ENCODE measurements around the gene MYL4.
"Not testable (repeated sequence)": the region's sequence is repeated elsewhere in the genome, so short reads cannot be mapped to it uniquely, and the experiment has no call there.

MYL4 gene

DNA sequence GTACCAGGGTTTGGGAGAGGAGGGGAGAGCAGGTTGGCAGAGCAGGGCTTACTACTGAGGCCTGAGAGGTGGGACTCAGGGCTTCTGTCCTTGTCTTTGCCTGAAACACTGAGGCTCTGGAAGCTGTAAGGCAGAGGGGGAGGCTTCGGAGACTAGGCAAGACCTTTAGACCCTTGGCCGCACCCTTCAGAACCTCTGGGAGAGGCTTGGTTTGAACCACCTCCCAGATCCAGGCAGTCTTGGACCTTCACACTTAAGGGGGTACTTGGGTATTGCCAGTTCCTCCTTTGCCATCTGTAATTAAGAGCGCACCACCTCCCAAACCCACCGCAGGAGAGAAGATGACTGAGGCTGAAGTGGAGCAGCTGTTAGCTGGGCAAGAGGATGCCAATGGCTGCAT, 12.9 kb downstream of the MYL4 start:
- no peak for DNase-seq

DNA sequence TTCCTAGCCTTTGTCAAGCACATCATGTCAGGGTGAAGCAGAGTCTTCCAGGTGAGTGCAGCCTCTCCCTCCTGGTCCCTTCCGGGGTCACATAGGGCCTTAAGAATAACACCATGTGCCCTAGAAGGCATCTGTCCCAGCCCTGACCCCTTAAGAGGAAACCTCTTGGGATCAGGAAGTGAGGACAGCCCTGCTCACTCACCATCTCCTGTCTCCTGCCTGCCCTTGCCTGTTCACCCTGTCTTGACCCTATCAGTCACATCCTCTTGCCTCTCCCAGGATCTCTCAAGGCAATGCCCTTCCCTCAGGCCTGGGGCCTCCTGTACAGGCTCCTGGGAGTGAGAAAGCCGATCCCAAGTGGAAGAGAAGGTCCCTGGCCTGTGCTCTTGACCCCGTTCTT, 13.9 kb downstream of the MYL4 start:
- no peak for DNase-seq

DNA sequence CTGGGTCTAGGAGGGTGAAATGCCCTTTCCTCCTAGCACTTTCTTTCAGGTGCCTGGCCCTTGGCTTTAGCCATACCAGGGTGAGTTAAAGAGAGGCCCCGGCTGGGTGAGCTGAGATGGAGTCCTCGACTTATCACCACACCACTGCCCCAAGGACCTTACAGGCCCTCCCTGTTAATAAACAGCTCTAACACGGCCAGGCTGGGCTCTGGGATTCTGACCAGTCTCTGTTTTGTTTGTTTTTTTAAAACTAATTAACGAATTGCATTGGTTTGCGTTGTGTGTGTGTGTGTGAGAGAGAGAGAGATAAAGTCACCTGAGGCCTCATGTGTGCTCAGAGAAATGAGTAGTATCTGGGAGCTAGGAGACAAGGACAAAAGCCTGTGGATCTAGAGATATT, 14.3 kb downstream of the MYL4 start:
- no peak for DNase-seq

DNA sequence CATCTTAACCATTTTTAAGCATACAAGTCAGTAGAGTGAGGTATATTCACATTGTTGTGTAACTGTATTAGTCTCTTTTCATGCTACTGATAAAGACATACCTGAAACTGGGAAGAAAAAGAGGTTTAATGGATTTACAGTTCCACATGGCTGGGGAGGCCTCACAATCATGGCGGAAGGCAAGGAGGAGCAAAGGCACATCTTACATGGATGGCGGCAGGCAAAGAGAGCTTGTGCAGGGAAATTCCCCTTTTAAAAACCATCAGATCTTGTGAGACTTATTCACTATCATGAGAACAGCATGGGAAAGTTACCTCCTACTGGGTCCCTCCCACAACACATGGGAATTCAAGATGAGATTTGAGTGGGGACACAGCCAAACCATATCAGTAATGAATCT, 14.9 kb downstream of the MYL4 start:
- DNase-seq = not testable (repeated sequence)

DNA sequence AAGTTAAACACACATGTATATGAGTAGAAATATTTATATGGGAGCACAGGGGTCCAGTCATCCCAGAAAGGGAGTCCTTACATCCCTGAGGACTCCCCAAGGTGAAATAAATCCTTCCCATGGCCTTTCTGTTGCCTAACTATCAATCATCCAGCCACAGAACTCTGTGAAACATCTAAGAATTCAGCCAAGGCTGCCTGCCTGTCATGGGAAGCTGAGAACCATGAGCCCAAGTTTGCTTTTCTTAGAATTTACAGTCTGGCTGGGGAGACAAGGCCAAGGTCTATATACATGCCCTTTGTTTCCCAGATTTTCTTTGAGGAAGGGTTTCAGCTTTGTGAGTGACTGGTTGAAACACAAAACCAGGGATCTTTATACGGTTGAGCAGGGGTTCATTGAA, 15.8 kb downstream of the MYL4 start:
- DNase-seq = no peak

DNA sequence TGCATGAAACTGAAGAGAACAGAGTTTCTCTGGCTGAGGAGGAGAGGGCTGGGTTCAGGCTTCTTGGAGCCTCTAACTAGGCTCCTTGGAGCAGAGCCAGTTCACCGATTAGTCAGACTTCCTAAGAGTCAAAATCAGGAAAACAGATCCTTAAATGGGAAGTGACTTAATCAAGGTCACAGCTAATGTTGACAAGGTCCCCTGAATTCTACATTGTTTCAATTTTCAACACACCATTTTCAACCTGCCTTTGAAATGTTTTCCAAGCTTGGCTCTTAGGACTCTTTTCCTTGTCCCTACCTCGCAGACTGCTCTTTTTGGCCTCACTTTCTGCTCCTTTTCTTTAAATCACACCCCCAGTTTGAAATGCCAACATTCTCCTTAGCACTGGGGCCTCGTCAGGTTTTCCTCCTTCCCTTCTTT, 16.3 kb downstream of the MYL4 start:
- DNase-seq = no peak

DNA sequence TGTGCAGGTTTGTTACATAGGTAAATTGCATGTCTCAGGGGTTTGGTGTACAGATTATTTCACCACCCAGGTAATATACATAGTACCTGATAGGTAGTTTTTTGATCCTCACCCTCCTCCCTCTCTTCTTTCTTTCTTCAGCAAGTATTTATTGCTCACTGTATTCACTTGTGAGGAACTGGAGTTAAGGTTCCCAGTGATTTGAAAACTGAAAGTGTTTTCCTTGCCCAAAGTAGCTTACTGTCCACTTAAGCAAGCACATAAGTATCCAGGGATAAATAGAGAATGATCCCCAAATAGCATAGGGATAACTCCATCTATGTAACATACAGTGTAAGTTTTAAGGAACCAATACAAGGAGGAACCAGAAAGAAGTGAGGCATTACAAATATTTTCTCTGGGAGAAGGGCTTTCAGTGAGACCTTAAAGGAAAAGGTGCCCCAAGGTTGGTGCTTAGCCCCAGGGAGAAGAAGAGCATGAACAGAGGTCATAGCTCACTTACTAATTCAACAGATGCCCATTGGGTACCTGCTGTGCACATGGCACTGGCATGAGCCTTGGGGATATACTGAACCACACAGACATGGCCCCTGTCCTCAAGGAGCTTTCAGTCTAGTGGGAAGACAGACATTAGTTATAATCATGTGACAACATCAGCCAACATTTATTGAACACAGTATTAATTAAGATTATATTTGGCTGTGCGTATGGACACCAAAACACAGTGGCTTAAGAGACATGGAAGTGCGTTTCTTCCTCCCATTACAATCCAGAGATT, 17.0 kb downstream of the MYL4 start:
- DNase-seq = no peak

DNA sequence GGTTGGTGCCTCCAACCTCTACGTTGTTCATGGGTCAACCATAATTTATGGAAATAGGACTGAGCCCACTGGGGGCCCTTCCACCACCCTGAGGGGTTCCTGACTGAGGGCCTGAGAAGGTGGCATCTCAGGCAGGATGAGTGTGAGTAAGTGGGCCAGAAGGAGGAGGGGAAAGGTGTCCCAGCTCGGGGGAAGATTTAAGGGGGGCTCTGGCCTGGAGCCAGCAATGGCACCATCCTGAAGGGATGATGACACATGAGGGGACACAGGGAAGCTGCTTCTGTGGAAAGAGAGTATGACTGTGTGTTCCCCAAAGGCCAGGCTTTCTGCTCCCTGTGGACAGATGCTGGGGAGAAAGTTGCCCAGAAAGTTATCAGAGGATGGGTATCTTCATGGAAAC, 18.7 kb downstream of the MYL4 start:
- no peak for DNase-seq

DNA sequence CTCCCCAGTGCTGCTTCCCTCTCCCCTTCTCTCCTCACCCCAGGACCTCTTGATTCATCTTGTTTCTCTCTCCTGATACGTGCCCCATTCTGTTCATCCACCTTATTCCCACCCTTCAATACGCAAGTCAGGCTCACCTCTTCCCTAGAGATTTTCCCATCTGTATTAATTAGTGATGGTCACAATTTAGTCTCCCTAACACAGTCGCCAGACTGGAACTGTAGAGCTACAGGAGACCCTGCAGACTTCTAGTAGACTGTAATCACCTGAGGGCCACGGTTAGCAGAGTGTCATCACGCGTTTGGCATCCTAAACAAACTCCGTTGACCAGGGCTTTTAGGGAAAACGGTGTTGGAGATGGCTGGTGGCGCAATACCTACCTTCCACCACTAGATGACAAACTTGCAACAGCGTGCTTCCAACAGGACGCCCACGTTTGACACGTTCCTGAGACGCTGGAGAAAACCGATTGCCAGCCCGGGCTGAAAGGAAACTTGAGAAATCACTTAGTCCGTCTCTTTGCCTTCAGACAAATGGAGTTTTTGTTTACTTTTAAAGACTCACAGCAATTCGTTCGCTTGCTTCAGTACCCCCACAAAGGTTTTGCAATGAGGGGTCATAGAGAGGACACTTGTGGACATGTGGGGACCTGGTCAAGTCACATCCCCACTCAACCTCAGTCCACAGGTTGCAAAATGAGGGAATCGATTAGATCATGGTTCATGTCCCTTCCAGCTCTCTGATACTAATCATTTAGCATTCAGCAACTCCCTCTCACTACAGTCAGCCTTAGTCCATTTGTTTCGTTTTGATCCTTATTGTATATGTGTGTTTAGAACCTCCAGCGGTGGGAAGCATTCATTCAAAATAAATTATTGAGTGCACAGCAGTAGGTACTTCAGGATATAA, 20.6 kb downstream of the MYL4 start:
- peak; percentile 81 for DNase-seq

DNA sequence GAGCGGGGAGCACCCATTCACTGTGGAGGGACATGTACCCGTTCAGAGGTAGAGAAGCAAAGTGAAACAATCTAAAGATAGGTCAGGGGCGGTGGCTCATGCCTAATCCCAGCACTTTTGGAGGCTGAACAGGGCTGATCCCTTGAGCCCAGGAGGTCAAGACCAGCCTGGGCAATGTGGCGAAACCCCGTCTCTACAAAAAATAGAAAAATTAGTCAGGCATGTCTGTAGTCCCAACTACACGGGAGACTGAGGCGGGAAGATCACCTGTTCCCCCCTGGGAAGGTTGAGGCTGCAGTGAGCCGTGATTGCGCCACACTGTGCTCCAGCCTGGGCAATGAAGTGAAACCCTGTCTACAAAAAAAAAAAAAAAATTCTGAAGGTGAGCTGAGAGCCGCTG, 21.7 kb downstream of the MYL4 start:
- no peak for DNase-seq

DNA sequence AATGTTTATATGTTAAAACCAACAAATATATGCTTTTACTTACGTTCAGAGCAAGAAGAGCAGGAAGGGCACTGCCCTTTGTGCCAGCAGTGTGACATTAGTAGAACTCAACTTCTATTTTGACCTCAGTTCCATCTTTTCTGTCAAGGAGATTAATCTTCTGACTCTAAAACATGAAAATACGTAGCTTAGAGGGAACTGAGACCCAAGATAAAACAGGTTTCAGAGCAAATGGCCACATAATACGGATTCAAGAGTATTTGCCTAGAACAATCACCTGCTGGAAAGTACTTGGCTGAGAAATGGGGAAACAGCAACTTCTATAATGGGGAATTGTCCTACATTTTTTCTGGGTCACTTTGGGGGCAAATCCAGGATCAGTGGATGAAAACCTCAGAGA, 22.2 kb downstream of the MYL4 start:
- DNase-seq = no peak

DNA sequence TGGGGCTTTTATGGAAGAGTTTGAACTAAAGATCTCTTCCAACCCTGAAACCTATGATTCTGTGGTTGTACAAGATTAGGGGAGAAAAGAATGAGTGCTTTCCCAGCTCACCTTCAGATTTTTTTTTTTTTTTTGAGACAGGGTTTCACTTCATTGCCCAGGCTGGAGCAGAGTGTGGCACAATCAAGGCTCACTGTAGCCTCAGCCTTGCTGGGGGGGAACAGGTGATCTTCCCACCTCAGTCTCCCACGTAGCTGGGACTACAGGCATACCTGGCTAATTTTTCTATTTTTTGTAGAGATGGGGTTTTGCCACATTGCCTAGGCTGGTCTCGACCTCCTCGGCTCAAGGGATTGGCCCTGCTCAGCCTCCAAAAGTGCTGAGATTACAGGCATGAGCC, 22.7 kb downstream of the MYL4 start:
- DNase-seq = no peak

DNA sequence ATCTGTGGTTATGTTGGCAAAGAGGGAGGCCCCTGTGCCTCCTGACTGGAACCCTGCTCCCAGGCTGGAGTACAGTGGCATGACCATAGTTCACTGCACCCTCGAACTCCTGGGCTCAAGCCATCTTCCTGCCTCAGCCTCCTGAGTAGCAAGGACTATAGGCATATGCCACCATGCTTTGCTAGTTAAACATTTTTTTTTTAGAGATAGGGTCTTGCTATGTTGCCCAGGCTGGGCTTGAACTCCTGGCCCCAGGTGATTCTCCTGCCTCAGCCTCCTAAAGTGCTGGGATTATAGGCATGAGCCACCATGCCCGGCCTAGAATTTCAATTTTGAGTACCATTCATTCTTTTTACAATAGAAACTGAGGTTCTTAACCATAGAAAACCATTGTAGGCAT, 23.3 kb downstream of the MYL4 start:
- DNase-seq = no peak

DNA sequence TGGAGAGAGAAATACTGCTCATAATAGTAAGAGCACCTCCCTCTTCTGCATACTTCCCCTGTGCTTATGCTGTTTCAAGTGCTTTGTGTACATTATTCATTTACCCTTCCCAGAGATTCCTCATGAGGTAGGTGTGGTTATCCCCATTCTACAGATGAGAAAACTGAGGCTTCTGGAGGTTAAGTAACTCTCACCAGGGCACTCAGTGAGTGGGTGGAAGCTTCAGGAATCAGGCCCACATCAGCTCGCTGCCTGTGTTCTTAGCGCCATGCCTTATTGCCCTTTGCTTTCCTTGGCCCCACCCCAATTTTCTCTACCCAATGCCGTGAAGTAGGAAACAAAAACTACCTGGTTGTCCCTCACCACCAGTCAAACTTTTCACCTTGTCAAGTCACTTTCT, 26.4 kb downstream of the MYL4 start:
- no peak for DNase-seq

DNA sequence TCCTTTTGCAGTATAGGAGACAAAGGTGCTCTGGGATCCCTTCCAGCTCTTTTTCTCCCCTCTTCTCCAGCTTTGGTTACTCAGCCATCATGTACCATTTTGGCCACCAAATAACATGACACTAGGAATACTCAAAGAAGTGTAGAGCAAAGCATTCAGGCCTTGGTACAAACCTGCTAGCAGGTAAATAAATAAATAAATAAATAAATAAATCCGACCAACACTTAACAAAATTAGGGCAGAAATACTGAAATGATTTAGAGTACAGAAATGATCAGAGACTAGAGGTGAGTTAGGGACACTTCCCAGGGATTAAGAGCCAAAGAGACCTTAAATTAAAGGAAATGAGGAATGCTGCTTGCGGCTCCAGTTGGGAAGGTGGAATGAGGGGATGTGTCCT, 26.8 kb downstream of the MYL4 start:
- no peak for DNase-seq

DNA sequence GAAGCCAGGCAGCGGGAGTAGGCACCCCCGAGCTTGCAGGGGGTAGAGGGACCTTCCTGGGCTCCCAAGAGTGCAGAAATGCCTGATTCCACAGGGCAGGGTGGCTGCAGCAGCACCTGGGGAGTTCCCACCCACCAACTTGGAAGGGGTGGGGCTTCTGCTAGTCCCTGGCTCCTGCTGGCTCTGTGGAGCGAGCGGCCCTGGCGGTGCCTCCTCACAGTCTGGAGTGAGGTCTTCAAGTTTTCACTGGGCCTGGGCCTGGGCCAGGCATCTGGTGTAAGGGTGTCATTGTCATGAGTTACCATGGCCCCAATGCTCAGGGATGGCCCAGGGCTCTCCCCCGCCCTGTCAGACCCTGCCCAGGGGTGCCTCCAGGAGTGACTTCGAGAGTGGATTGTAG, 28.7 kb downstream of the MYL4 start:
- no peak for DNase-seq

DNA sequence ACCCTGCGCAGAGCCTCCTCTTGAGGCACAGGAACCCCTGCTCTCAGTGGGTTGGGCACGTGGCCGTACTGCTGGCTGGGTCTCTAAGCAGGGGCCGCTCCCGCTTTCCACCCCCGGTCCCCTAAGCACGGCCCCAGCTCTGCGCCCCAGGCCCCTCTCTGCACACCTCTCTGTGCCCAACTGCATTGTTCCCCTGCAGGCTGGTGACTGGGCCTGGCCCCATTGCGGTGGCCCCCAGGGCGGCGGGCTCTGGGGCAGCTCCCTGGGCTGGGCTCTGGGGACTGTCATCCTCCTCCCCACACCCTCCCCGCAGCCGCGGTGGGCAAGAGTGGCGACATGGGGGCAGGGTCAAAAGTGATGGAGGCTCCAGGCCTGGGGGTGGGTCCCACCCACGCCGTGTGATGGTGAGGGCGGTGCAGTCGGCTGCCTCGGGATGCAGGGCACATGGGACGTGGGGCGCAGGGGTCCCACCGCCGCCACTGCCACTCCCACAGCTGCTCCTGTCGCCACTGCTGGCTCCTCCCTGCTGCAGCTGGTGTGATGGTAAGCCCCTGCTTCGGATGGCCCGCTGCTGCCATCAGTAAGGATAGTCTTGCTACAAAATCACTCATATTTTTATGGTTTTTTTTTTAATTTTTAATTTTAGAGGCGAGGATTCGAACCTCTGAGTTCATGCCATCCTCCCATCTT, 29.3 kb downstream of the MYL4 start:
- no peak for DNase-seq

DNA sequence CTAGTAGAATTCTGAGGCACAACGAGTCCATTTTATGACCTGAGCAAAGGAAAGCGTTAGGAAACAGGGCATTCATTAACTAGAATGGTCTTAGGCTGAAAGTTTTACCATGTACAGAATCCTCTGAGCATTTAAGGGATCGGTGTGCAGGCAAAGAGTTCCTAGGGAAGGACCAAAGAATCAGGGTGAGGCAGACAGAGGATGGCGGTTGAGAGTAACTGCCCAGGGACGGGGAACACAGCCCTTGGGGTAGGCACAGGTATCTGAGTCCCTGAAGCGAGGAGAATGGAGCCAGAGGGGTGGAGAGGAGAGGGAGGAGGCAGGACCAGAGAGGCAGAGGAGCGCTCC, 30.4 kb downstream of the MYL4 start:
- no peak for DNase-seq

DNA sequence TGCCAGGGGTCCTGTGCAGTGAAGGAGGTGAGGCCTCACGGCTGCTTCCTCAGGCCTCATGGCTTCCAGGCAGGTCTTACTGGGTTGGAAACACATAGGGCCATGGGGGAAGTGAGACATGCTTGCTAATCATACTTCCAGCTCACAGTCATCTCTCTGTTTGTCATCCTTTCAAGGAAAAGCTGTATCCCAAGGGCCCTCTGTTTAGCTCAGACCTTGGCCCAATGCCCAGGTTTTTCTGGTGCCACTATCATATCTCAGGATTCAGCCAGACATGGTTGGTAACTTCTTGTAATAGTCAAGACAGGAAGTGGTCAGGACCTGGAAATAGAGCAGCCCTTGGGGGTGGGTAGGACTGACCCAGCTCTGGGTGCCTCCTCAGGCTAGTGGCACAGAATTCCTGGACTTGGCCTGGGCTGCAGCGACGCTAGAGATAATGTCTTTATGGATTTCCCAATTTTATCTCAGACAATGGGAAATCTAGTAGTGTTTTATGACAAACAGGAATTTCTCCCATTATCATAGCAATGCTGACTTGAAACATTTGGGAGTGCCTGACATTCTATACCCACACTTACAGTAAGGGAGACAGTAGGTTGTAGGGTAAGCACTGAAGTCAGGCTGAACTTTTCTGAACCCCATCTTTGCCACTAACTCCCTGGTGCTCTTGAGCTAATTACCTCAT, 31.0 kb downstream of the MYL4 start:
- no peak for DNase-seq

DNA sequence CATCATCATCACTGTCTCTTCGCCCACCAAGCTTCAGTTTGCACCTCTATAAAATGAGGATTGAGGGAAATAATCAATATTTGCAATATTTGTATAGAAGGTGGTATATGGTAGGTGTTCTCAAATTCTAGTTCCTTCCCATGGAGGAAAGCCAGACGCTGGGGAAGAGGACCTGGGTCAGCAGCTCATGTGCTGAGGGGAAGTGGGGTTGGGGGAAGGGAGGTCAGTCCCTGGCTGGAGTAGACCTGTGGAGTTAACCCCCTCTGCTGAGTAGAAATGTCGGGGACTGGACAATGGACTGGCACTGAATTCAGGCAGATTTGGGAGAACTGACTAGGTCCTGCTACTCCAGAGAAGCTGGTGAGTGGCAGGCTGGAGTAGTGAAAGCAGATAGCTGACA, 31.7 kb downstream of the MYL4 start:
- DNase-seq = no peak

DNA sequence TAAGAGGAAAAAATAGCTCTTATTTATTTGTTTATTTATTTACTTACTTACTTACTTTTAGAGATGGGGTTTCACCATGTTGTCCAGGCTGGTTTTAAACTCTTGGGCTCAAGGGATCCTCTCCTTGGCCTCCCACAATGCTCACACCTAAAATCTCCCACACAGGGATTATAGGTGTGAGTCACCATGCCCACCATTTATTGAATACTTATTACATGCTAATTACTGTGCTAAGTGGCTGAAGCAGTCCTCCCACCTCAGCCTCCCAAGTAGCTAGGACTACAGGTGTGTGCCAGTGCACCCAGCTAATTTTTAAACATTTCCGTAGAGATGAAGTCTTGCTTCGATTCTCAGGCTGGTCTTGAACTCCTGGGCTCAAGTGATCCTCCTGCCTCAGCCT, 33.5 kb downstream of the MYL4 start:
- DNase-seq = no peak

DNA sequence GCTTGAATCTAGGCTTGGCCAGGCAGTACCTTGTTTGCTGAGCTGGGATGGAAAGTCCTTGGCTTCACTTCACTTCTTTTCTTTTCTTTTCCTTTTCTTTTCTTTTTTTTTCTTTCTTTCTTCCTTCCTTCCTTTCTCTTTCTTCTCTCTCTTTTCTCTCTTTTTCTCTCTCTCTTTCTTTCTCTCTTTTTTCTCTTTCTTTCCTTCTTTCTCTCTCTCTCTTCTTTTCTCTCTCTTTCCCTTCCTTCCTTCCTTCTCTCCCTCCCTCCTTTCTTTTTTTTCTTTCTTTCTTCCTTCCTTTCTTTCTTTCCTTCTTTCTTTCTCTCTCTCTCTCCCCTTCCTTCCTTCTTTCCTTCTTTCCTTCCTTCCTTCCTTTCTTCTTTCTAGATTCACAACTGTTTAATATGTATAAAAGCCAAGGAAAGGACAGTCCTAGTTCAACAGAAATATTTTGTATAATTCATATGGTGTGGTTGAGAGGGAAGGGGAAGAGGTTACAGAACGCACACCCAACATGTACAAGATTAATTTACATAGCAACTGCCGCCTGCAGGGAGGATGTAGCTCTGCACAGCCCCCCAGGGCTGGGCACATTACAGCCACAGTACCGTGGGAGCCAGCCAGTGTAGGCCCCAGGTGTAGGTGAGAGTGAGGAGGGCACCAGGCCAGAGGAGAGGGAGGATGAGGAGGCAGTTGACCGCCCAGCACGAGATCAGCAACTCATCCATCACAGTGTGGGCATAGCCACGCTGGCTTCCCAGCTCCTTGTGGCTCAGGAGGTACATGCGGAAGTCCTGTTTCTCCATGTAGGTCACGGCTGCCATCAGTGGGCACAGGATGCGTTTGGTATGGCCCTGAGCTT, 34.8 kb downstream of the MYL4 start:
- no peak for DNase-seq
